GM13977 (cell line): ENCODE data around the gene ATXN1.

Source experiments
- DNase-seq: peaks from one replicate; pipeline ENCODE4 v3.0.0; 2012; ENCODE audit warnings: low spot score
- in situ Hi-C: fragments of 300-500 bp; cut with MboI; formaldehyde crosslinking; loops from one replicate; pipeline ENCODE4 v1.12.0; 2022; ENCODE audit warnings: low sequenced_read_pairs, low pct_unique_long_range_greater_than_20kb, mixed read lengths, inconsistent platforms; ENCODE audit not compliant: unreplicated experiment
- TF ChIP-seq, protein P1 (sequence below): IDR thresholded peaks from 2 replicates; pipeline ENCODE4 v1.5.1; 2012; ENCODE audit warnings: mild to moderate bottlenecking, control low read depth; ENCODE audit not compliant: insufficient read depth; ENCODE audit errors: extremely low read depth, missing control alignments

The ATXN1 gene

GRCh38 chr6:16490616-16491015 is 270.6 kb downstream of the ATXN1 start:
- TF ChIP-seq, protein P1, sequence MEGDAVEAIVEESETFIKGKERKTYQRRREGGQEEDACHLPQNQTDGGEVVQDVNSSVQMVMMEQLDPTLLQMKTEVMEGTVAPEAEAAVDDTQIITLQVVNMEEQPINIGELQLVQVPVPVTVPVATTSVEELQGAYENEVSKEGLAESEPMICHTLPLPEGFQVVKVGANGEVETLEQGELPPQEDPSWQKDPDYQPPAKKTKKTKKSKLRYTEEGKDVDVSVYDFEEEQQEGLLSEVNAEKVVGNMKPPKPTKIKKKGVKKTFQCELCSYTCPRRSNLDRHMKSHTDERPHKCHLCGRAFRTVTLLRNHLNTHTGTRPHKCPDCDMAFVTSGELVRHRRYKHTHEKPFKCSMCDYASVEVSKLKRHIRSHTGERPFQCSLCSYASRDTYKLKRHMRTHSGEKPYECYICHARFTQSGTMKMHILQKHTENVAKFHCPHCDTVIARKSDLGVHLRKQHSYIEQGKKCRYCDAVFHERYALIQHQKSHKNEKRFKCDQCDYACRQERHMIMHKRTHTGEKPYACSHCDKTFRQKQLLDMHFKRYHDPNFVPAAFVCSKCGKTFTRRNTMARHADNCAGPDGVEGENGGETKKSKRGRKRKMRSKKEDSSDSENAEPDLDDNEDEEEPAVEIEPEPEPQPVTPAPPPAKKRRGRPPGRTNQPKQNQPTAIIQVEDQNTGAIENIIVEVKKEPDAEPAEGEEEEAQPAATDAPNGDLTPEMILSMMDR, result no peak
- DNase-seq, result no peak
- in situ Hi-C loops, result no loop called here

- in situ Hi-C loops, result no loop called here
- TF ChIP-seq, protein P1, result no peak
Observed at GRCh38 chr6:16488813-16489212, 272.4 kb downstream of the ATXN1 start.

GRCh38 chr6:16487996-16488674 is 273.1 kb downstream of the ATXN1 start:
- no peak for DNase-seq
- TF ChIP-seq, protein P1, result no peak
- in situ Hi-C loops, result no loop called here

More at GRCh38 chr6:16488813-16489212, 272.4 kb downstream of the ATXN1 start:
- no peak for DNase-seq

- in situ Hi-C loops, result no loop called here
- no peak for DNase-seq
- TF ChIP-seq, protein P1, result no peak
Observed at GRCh38 chr6:16486661-16487060, 274.6 kb downstream of the ATXN1 start.

DNA sequence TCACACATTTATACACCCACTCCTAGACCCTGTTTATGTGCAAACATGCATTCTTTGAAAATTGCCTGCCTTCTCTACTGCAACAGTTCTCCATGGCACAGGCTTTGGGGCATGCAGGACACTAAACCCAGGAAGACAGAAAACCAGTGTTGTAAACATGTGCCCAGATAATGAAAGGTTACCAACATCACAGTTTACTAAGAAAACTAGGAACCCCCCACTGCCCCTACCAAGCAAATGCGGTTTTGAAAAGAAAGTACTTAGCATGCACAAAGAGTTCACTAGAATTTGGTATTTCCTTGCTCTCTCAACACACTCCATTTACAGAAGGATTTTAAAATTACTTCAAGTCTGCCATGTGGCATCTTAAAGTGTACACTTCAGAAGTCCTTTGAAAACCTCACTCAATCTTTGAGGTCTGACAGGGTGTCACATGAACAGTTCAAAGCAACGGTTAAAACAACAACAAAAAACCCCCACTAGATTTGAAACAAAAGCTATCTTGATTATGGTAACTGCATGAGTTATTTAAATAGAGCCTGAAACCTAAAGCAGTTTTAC is 277.9 kb downstream of the ATXN1 start:
- in situ Hi-C loops, result no loop called here
- TF ChIP-seq, protein P1, result no peak
- no peak for DNase-seq

- DNase-seq, result no peak
- in situ Hi-C loops, result no loop called here
- TF ChIP-seq, protein P1, result no peak
Observed at GRCh38 chr6:16482702-16483314, 278.5 kb downstream of the ATXN1 start.
